ENCODE results near the gene CDC42EP5. TPM values are rescaled to one million over a fixed set of nuclear protein-coding genes. Genes with fewer than 3 reads are reported as not detected.
A peak's percentile ranks its signal among the peaks of the same experiment; 100 is the strongest.

The CDC42EP5 gene
- total and polyA plus RNA-seq, 4 donors: 15.8 to 25.7 (median 21.3) TPM

- no peak for TF ChIP-seq CTCF (IDR thresholded peaks at IDR 0.05; ENCODE audit: control extremely low read depth, extremely low read depth)
- ATAC-seq (ENCODE audit: insufficient read depth, low FRiP score): no peak
- H3K36me3 ChIP-seq (ENCODE audit: control insufficient read depth in 4 of 4, insufficient read depth in 4 of 4, low read length in 4 of 4): no peaks in the 10 kb centered on the region
- H3K4me3 ChIP-seq: no peak overlapping the region
- H3K27me3 ChIP-seq (ENCODE audit: control insufficient read depth in 3 of 3, insufficient read depth in 3 of 3, low read length in 2 of 3): no peaks in the 10 kb centered on the region
- no peak for DNase-seq
- 47 to 63% methylated on average over 13 of the region's 13 CpGs for WGBS, 2 donors
- H3K4me1 ChIP-seq (ENCODE audit: control insufficient read depth in 5 of 5, insufficient read depth in 5 of 5, low read length in 5 of 5): peaks cover 0 to 21% (median 6%) of the 10 kb centered on the region in 5 donors
- no peaks in the 10 kb centered on the region for H3K9me3 ChIP-seq (ENCODE audit: control insufficient read depth in 4 of 4, insufficient read depth in 3 of 4, low read length in 3 of 4)
- no peak overlapping the region for H3K27ac ChIP-seq (ENCODE audit: low read depth in 1 of 2, low read length in 1 of 2)
- H3K9ac ChIP-seq (ENCODE audit: insufficient read depth in 1 of 2, low read length in 2 of 2): no peak overlapping the region
Observed at GRCh38 chr19:54429545-54430227, 43.4 kb downstream of the CDC42EP5 start.

- no peak overlapping the region for H3K27ac ChIP-seq (ENCODE audit: low read depth in 1 of 2, low read length in 1 of 2)
- peaks cover 0 to 21% (median 6%) of the 10 kb centered on the region in 5 donors for H3K4me1 ChIP-seq (ENCODE audit: control insufficient read depth in 5 of 5, insufficient read depth in 5 of 5, low read length in 5 of 5)
- no peak for TF ChIP-seq CTCF (IDR thresholded peaks at IDR 0.05; ENCODE audit: control extremely low read depth, extremely low read depth)
- WGBS, 2 donors: 65 to 66% methylated on average over 8 of the region's 8 CpGs
- no peak for DNase-seq
- H3K9me3 ChIP-seq (ENCODE audit: control insufficient read depth in 4 of 4, insufficient read depth in 3 of 4, low read length in 3 of 4): no peaks in the 10 kb centered on the region
- no peaks in the 10 kb centered on the region for H3K36me3 ChIP-seq (ENCODE audit: control insufficient read depth in 4 of 4, insufficient read depth in 4 of 4, low read length in 4 of 4)
- H3K4me3 ChIP-seq: no peak overlapping the region
- H3K27me3 ChIP-seq (ENCODE audit: control insufficient read depth in 3 of 3, insufficient read depth in 3 of 3, low read length in 2 of 3): no peaks in the 10 kb centered on the region
- ATAC-seq (ENCODE audit: insufficient read depth, low FRiP score): no peak
- H3K9ac ChIP-seq (ENCODE audit: insufficient read depth in 1 of 2, low read length in 2 of 2): no peak overlapping the region
Observed at GRCh38 chr19:54429176-54429495, 44.0 kb downstream of the CDC42EP5 start.

GRCh38 chr19:54428323-54429175 is 44.5 kb downstream of the CDC42EP5 start:
- no peak overlapping the region for H3K27ac ChIP-seq (ENCODE audit: low read depth in 1 of 2, low read length in 1 of 2)
- no peak for TF ChIP-seq CTCF (IDR thresholded peaks at IDR 0.05; ENCODE audit: control extremely low read depth, extremely low read depth)
- peaks cover 0 to 21% (median 6%) of the 10 kb centered on the region in 5 donors for H3K4me1 ChIP-seq (ENCODE audit: control insufficient read depth in 5 of 5, insufficient read depth in 5 of 5, low read length in 5 of 5)
- ATAC-seq (ENCODE audit: insufficient read depth, low FRiP score) (no peak), DNase-seq (peak in 1 of 3 donors; percentile 33)
- H3K36me3 ChIP-seq (ENCODE audit: control insufficient read depth in 4 of 4, insufficient read depth in 4 of 4, low read length in 4 of 4): no peaks in the 10 kb centered on the region
- no peak overlapping the region for H3K4me3 ChIP-seq
- no peak overlapping the region for H3K9ac ChIP-seq (ENCODE audit: insufficient read depth in 1 of 2, low read length in 2 of 2)
- no peaks in the 10 kb centered on the region for H3K9me3 ChIP-seq (ENCODE audit: control insufficient read depth in 4 of 4, insufficient read depth in 3 of 4, low read length in 3 of 4)
- 78 to 86% methylated on average over 11 of the region's 11 CpGs for WGBS, 2 donors
- no peaks in the 10 kb centered on the region for H3K27me3 ChIP-seq (ENCODE audit: control insufficient read depth in 3 of 3, insufficient read depth in 3 of 3, low read length in 2 of 3)
